ENCODE results near the gene LTBP2. TPM values are rescaled to one million over a fixed set of nuclear protein-coding genes. Genes with fewer than 3 reads are reported as not detected.

The LTBP2 gene
- total and polyA plus RNA-seq, 7 donors, result 2.4 to 51.4 (median 11.8) TPM

GRCh38 chr14:74641601-74642391, 29.8 kb upstream of the LTBP2 start:
- no peaks in the 10 kb centered on the region for H3K9me3 ChIP-seq
- peak overlapping the region; percentile 3 for H3K27ac ChIP-seq
- peak in 1 of 2 donors; percentile 29 for DNase-seq
- intact Hi-C loops (cut with DNase I), result no loop called here
- TF ChIP-seq CTCF (IDR thresholded peaks at IDR 0.05), result no peak
- no peaks in the 10 kb centered on the region for H3K27me3 ChIP-seq (ENCODE audit: insufficient read depth in 3 of 3, low read length in 2 of 3)
- WGBS, 3 donors, result 44 to 47% (median 45%) methylated on average over 12 of the region's 12 CpGs
- peak; percentile 57 to 83 (median 67) for ATAC-seq
- H3K4me3 ChIP-seq, result no peak overlapping the region
- peaks cover 11% of the 10 kb centered on the region for H3K4me1 ChIP-seq
- H3K36me3 ChIP-seq (ENCODE audit: insufficient read depth in 1 of 2, low read depth in 1 of 2), result no peaks in the 10 kb centered on the region

- Histone ChIP-seq H3K27ac (no peak overlapping the region), H3K36me3 (ENCODE audit: insufficient read depth in 1 of 2, low read depth in 1 of 2) (no peaks in the 10 kb centered on the region), H3K4me3 (no peak overlapping the region), H3K4me1 (peaks cover 11% of the 10 kb centered on the region), H3K27me3 (ENCODE audit: insufficient read depth in 3 of 3, low read length in 2 of 3) (no peaks in the 10 kb centered on the region), H3K9me3 (no peaks in the 10 kb centered on the region)
- 70 to 83% (median 75%) methylated on average over 1 of the region's 1 CpG for WGBS, 3 donors
- DNase-seq (no peak), ATAC-seq (peak in 3 of 4 donors; percentile 34 to 52 (median 46))
- intact Hi-C loops (cut with DNase I), result no loop called here
- no peak for TF ChIP-seq CTCF (IDR thresholded peaks at IDR 0.05)
Observed at GRCh38 chr14:74638966-74639365, 26.9 kb upstream of the LTBP2 start.

- Histone ChIP-seq H3K4me1 (peaks cover 11% of the 10 kb centered on the region), H3K27ac (no peak overlapping the region), H3K27me3 (ENCODE audit: insufficient read depth in 3 of 3, low read length in 2 of 3) (no peaks in the 10 kb centered on the region), H3K9me3 (no peaks in the 10 kb centered on the region), H3K4me3 (no peak overlapping the region), H3K36me3 (ENCODE audit: insufficient read depth in 1 of 2, low read depth in 1 of 2) (no peaks in the 10 kb centered on the region)
- TF ChIP-seq CTCF (IDR thresholded peaks at IDR 0.05), result no peak
- intact Hi-C loops (cut with DNase I), result no loop called here
- ATAC-seq (no peak), DNase-seq (no peak)
- WGBS, 3 donors, result 72 to 81% (median 73%) methylated on average over 7 of the region's 7 CpGs
Observed at GRCh38 chr14:74638066-74638465, 26.0 kb upstream of the LTBP2 start.

- Histone ChIP-seq H3K4me1 (peaks cover 7% of the 10 kb centered on the region), H3K36me3 (ENCODE audit: insufficient read depth in 1 of 2, low read depth in 1 of 2) (no peaks in the 10 kb centered on the region), H3K27ac (no peak overlapping the region), H3K9me3 (no peaks in the 10 kb centered on the region), H3K4me3 (no peak overlapping the region), H3K27me3 (ENCODE audit: insufficient read depth in 3 of 3, low read length in 2 of 3) (no peaks in the 10 kb centered on the region)
- ATAC-seq (no peak), DNase-seq (no peak)
- WGBS, 3 donors, result 71 to 87% (median 73%) methylated on average over 3 of the region's 3 CpGs
- TF ChIP-seq CTCF (IDR thresholded peaks at IDR 0.05), result no peak
- intact Hi-C loops (cut with DNase I), result no loop called here
Observed at GRCh38 chr14:74637178-74637550, 25.1 kb upstream of the LTBP2 start.
